ENCODE data around the gene LRRC26. TPM values are rescaled to one million over a fixed set of nuclear protein-coding genes. Genes with fewer than 3 reads are reported as not detected.
A peak's percentile ranks its signal among the peaks of the same experiment; 100 is the strongest.

Gene LRRC26
- total RNA-seq, 1 experiment from 2014 or later = not detected

- TF ChIP-seq CTCF (IDR thresholded peaks at IDR 0.05; ENCODE audit: unreplicated experiment) = no peak
- peaks cover 47% of the 10 kb centered on the region for H3K36me3 Mint-ChIP-seq (ENCODE audit: insufficient read depth, unreplicated experiment)
- no peak for DNase-seq (ENCODE audit: unreplicated experiment)
- no peaks in the 10 kb centered on the region for H3K27me3 Mint-ChIP-seq (ENCODE audit: insufficient read depth, unreplicated experiment)
- no peaks in the 10 kb centered on the region for H3K9me3 Mint-ChIP-seq (ENCODE audit: unreplicated experiment)
- intact Hi-C loops (cut with micrococcal nuclease) = no loop called here
- peak overlapping the region; percentile 88 for H3K4me3 Mint-ChIP-seq (ENCODE audit: unreplicated experiment)
- H3K4me1 Mint-ChIP-seq (ENCODE audit: insufficient read depth, unreplicated experiment) = peaks cover 16% of the 10 kb centered on the region
- ChIA-PET POLR2A (interaction anchor here (0.7 to 4.2 kb wide), 5 partner anchors 10 to 120 kb away, joined by 3 to 38 read pairs (median 13); partner anchors contain the start of genes MAN1B1 and TUBB4B), CTCF (interaction anchor here (0.6 to 3.8 kb wide), 6 partner anchors 10 to 238 kb away, joined by 3 to 9 read pairs (median 4); partner anchors contain the start of gene RNF224)
- H3K27ac Mint-ChIP-seq (ENCODE audit: low read depth, unreplicated experiment) = no peak overlapping the region
- TSS peak; percentile 71 for BruUV-seq (replicated peaks)
These were observed 36.8 kb upstream of the LRRC26 start for GRCh38 chr9:137206602-137207001.

- CTCF ChIA-PET = interaction anchor here (1.0 to 1.4 kb wide), 4 partner anchors 9 to 55 kb away, joined by 3 to 4 read pairs (median 4); no protein-coding TSS in a partner anchor
- peak within 1 kb of the TSS; percentile 88 for H3K4me3 Mint-ChIP-seq (ENCODE audit: unreplicated experiment)
- H3K27ac Mint-ChIP-seq (ENCODE audit: low read depth, unreplicated experiment) = peak within 1 kb of the TSS; percentile 82
- POLR2A ChIA-PET = interaction anchor here (0.7 to 5.3 kb wide), 13 partner anchors 10 to 119 kb away, joined by 3 to 73 read pairs (median 7); partner anchors contain the start of genes ANAPC2, CYSRT1, MAN1B1 and RNF208
- peaks cover 16% of the 10 kb centered on the region for H3K4me1 Mint-ChIP-seq (ENCODE audit: insufficient read depth, unreplicated experiment)
- intact Hi-C loops (cut with micrococcal nuclease) = no loop called here
- H3K9me3 Mint-ChIP-seq (ENCODE audit: unreplicated experiment) = no peaks in the 10 kb centered on the region
- DNase-seq (ENCODE audit: unreplicated experiment) = peak; percentile 83
- peaks cover 47% of the 10 kb centered on the region for H3K36me3 Mint-ChIP-seq (ENCODE audit: insufficient read depth, unreplicated experiment)
- BruUV-seq (replicated peaks) = no TSS peak
- no peak for TF ChIP-seq CTCF (IDR thresholded peaks at IDR 0.05; ENCODE audit: unreplicated experiment)
- H3K27me3 Mint-ChIP-seq (ENCODE audit: insufficient read depth, unreplicated experiment) = no peaks in the 10 kb centered on the region
These were observed 35.5 kb upstream of the LRRC26 start, which contains the start of the genes NDOR1 and TMEM203 for GRCh38 chr9:137205126-137206069. NDOR1 (plus strand) TSS chr9:137205700; CDS start chr9:137205778, 78 bp downstream. TMEM203 (minus strand) TSS chr9:137205648; CDS start chr9:137205414, 234 bp downstream.

- intact Hi-C loops (cut with micrococcal nuclease) = no loop called here
- Mint-ChIP-seq H3K27me3 (ENCODE audit: insufficient read depth, unreplicated experiment) (no peaks in the 10 kb centered on the region), H3K36me3 (ENCODE audit: insufficient read depth, unreplicated experiment) (peaks cover 42% of the 10 kb centered on the region), H3K4me3 (ENCODE audit: unreplicated experiment) (peak overlapping the region; percentile 88), H3K4me1 (ENCODE audit: insufficient read depth, unreplicated experiment) (peaks cover 16% of the 10 kb centered on the region), H3K27ac (ENCODE audit: low read depth, unreplicated experiment) (peak overlapping the region; percentile 82), H3K9me3 (ENCODE audit: unreplicated experiment) (no peaks in the 10 kb centered on the region)
- DNase-seq (ENCODE audit: unreplicated experiment) = no peak
- BruUV-seq (replicated peaks) = no TSS peak
- no peak for TF ChIP-seq CTCF (IDR thresholded peaks at IDR 0.05; ENCODE audit: unreplicated experiment)
- ChIA-PET POLR2A (interaction anchor here (0.7 to 5.3 kb wide), 13 partner anchors 9 to 118 kb away, joined by 3 to 73 read pairs (median 7); partner anchors contain the start of genes ANAPC2, CYSRT1, MAN1B1 and RNF208), CTCF (interaction anchor here (1.0 to 1.4 kb wide), 3 partner anchors 17 to 54 kb away, joined by 3 to 4 read pairs (median 3); no protein-coding TSS in a partner anchor)
These were observed 34.9 kb upstream of the LRRC26 start for GRCh38 chr9:137204731-137205125.

GRCh38 chr9:137202966-137203365 lies 33.1 kb upstream of the LRRC26 start:
- POLR2A ChIA-PET = interaction anchor here (3.0 to 5.3 kb wide), 2 partner anchors 14 to 22 kb away, joined by 40 to 73 read pairs; partner anchors contain the start of genes ANAPC2, CYSRT1, RNF208 and RNF224
- Mint-ChIP-seq H3K4me3 (ENCODE audit: unreplicated experiment) (no peak overlapping the region), H3K9me3 (ENCODE audit: unreplicated experiment) (no peaks in the 10 kb centered on the region), H3K27ac (ENCODE audit: low read depth, unreplicated experiment) (no peak overlapping the region), H3K4me1 (ENCODE audit: insufficient read depth, unreplicated experiment) (peaks cover 25% of the 10 kb centered on the region), H3K36me3 (ENCODE audit: insufficient read depth, unreplicated experiment) (peaks cover 25% of the 10 kb centered on the region), H3K27me3 (ENCODE audit: insufficient read depth, unreplicated experiment) (no peaks in the 10 kb centered on the region)
- no peak for DNase-seq (ENCODE audit: unreplicated experiment)
- intact Hi-C loops (cut with micrococcal nuclease) = no loop called here
- TF ChIP-seq CTCF (IDR thresholded peaks at IDR 0.05; ENCODE audit: unreplicated experiment) = no peak
- CTCF ChIA-PET = interaction anchor here (0.6 to 1.0 kb wide), 3 partner anchors 13 to 33 kb away, joined by 3 to 5 read pairs (median 4); no protein-coding TSS in a partner anchor
- no TSS peak for BruUV-seq (replicated peaks)
